ENCODE results near the gene GBE1.

GBE1 gene

GRCh38 chr3:81760924-81761903, at the start of gene GBE1:
Gene GBE1 (minus strand): TSS chr3:81761645. CDS start chr3:81761517, 128 bp downstream.
- Histone ChIP-seq H3K36me3 (ENCODE audit: control insufficient read depth, insufficient read depth, low read length) (no peaks in the 10 kb centered on the region), H3K27me3 (replicated peaks; ENCODE audit: control insufficient read depth, insufficient read depth, low read length) (no peaks in the 10 kb centered on the region), H3K4me3 (replicated peaks; ENCODE audit: low read depth, low read length) (peak within 1 kb of the TSS; percentile 83)
- peak; percentile 96 for DNase-seq (ENCODE audit: extremely low read depth, insufficient read length)
- peak; percentile 39 for TF ChIP-seq CTCF (IDR thresholded peaks at IDR 0.05; ENCODE audit: insufficient read depth, low read length, poor library complexity, severe bottlenecking)

GRCh38 chr3:81808900-81809299, 47.5 kb upstream of the GBE1 start:
- TF ChIP-seq CTCF (IDR thresholded peaks at IDR 0.05; ENCODE audit: insufficient read depth, low read length, poor library complexity, severe bottlenecking), result no peak
- Histone ChIP-seq H3K4me3 (replicated peaks; ENCODE audit: low read depth, low read length) (no peak overlapping the region), H3K27me3 (replicated peaks; ENCODE audit: control insufficient read depth, insufficient read depth, low read length) (no peaks in the 10 kb centered on the region), H3K36me3 (ENCODE audit: control insufficient read depth, insufficient read depth, low read length) (no peaks in the 10 kb centered on the region)
- no peak for DNase-seq (ENCODE audit: extremely low read depth, insufficient read length)

- TF ChIP-seq CTCF (IDR thresholded peaks at IDR 0.05; ENCODE audit: insufficient read depth, low read length, poor library complexity, severe bottlenecking), result no peak
- H3K4me3 ChIP-seq (replicated peaks; ENCODE audit: low read depth, low read length), result no peak overlapping the region
- H3K36me3 ChIP-seq (ENCODE audit: control insufficient read depth, insufficient read depth, low read length), result no peaks in the 10 kb centered on the region
- DNase-seq (ENCODE audit: extremely low read depth, insufficient read length), result no peak
- no peaks in the 10 kb centered on the region for H3K27me3 ChIP-seq (replicated peaks; ENCODE audit: control insufficient read depth, insufficient read depth, low read length)
These were observed 38.0 kb upstream of the GBE1 start for GRCh38 chr3:81799403-81799802.

- Histone ChIP-seq H3K27me3 (replicated peaks; ENCODE audit: control insufficient read depth, insufficient read depth, low read length) (no peaks in the 10 kb centered on the region), H3K36me3 (ENCODE audit: control insufficient read depth, insufficient read depth, low read length) (no peaks in the 10 kb centered on the region), H3K4me3 (replicated peaks; ENCODE audit: low read depth, low read length) (no peak overlapping the region)
- DNase-seq (ENCODE audit: extremely low read depth, insufficient read length), result no peak
- TF ChIP-seq CTCF (IDR thresholded peaks at IDR 0.05; ENCODE audit: insufficient read depth, low read length, poor library complexity, severe bottlenecking), result no peak
These were observed 32.0 kb upstream of the GBE1 start for GRCh38 chr3:81793410-81793809.

GRCh38 chr3:81790117-81790516, 28.7 kb upstream of the GBE1 start:
- H3K4me3 ChIP-seq (replicated peaks; ENCODE audit: low read depth, low read length), result no peak overlapping the region
- H3K36me3 ChIP-seq (ENCODE audit: control insufficient read depth, insufficient read depth, low read length), result no peaks in the 10 kb centered on the region
- no peak for DNase-seq (ENCODE audit: extremely low read depth, insufficient read length)
- H3K27me3 ChIP-seq (replicated peaks; ENCODE audit: control insufficient read depth, insufficient read depth, low read length), result no peaks in the 10 kb centered on the region
- no peak for TF ChIP-seq CTCF (IDR thresholded peaks at IDR 0.05; ENCODE audit: insufficient read depth, low read length, poor library complexity, severe bottlenecking)

Data from GM06990 (cell line).